Astrocyte (in vitro differentiated cells and primary cell): ENCODE data around the gene NTN3.

Source experiments
- EZH2 ChIP-seq: IDR thresholded peaks from 2 replicates; pipeline ENCODE4 v1.6.1; 2012; ENCODE audit warnings: mild to moderate bottlenecking, low read length, inconsistent platforms; ENCODE audit not compliant: insufficient read depth
- TF ChIP-seq, protein P1 (sequence below): IDR thresholded peaks from 2 replicates; pipeline ENCODE4 v1.5.1; 2011; ENCODE audit warnings: low read depth, mild to moderate bottlenecking, inconsistent platforms, low read length, moderate library complexity; ENCODE audit not compliant: insufficient read depth

GRCh38 chr16:2460916-2461315 is 10.2 kb upstream of the NTN3 start:
- TF ChIP-seq, protein P1, sequence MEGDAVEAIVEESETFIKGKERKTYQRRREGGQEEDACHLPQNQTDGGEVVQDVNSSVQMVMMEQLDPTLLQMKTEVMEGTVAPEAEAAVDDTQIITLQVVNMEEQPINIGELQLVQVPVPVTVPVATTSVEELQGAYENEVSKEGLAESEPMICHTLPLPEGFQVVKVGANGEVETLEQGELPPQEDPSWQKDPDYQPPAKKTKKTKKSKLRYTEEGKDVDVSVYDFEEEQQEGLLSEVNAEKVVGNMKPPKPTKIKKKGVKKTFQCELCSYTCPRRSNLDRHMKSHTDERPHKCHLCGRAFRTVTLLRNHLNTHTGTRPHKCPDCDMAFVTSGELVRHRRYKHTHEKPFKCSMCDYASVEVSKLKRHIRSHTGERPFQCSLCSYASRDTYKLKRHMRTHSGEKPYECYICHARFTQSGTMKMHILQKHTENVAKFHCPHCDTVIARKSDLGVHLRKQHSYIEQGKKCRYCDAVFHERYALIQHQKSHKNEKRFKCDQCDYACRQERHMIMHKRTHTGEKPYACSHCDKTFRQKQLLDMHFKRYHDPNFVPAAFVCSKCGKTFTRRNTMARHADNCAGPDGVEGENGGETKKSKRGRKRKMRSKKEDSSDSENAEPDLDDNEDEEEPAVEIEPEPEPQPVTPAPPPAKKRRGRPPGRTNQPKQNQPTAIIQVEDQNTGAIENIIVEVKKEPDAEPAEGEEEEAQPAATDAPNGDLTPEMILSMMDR: no peak
- no peak for TF ChIP-seq EZH2
